CD4-positive, alpha-beta T cell treated with Interferon alpha-2 for 1 hour (primary cell): ENCODE measurements around the gene MTCL1.

Experiments used
- DNase-seq, 2 donors: peaks; one replicate each; pipeline ENCODE4 v3.0.0-alpha.2; 2020 to 2022

The MTCL1 gene

GRCh38 chr18:8842506-8842905 is 137.2 kb downstream of the MTCL1 start:
- no peak for DNase-seq

DNA sequence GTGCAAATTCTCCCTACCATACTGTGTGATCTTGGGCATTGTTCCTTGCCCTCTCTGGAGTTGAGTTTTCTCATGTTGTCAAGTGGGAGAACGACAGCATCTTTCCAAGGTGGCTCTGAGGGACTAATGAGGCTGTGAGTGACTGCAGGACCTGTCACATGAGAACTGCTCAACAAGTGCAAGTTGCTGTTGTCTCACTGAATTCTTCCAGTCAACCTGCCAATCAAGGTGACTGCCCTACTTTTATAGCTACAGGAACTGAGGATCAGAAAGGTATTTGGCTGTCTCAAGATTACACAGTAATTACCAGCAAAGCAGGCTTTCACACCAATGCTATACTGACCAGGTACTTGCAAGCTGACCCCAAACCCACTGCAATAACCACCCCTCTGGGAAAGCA is 137.6 kb downstream of the MTCL1 start:
- DNase-seq, result no peak

DNA sequence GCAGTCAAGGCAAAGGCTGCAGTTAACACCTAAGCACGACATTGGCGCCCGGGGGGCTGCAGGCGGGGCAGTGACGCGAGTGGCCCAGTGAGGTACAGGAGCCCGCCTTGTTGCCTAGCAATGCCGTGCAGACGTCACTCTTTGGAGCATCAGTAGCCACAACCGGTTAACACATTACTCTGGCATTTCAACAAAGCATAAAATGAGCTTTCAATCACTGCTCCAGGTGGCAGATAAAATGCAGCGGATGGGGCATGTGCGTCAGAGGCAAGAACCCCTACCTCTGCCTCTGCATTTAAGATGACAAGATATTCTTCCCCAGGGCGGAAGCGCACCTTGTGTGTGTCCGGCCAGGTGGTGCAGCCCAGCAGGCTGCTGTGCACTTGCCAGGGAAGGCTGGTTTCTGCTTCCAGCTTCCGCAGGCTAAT is 139.4 kb downstream of the MTCL1 start:
- no peak for DNase-seq

GRCh38 chr18:8845506-8845905 is 140.2 kb downstream of the MTCL1 start:
- DNase-seq, result no peak

DNA sequence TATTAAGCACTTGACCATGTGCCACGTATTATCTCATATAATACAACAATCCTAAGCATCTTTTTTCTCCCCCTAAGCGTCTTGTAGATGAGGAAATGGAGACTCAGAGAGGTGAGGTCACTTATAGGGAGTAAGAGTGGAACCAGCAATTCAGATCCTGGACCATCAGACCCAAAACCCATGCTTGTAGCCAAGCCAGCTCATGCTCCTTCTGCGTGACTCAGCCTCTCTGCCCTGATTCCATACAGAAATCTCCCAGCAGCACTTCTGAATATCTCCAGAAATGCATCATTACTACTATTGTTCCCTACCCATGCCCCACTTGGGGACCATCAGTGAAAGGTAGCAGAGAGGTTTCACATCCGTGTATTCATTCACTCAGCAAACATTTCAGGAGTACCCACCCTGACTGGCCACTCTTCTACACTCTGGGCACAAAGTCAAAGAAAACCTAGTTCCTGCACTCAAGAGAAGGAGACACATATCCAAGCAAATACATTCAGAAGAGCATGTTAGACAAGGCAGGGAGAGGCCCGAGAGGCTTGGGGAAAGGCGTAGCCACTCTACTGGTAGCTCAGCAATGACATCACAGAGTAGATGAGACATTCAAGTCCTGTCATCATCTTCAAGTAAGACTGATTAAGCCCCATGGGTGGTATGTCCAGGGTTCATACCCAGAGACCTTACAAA is 141.9 kb downstream of the MTCL1 start:
- DNase-seq, result no peak

DNA sequence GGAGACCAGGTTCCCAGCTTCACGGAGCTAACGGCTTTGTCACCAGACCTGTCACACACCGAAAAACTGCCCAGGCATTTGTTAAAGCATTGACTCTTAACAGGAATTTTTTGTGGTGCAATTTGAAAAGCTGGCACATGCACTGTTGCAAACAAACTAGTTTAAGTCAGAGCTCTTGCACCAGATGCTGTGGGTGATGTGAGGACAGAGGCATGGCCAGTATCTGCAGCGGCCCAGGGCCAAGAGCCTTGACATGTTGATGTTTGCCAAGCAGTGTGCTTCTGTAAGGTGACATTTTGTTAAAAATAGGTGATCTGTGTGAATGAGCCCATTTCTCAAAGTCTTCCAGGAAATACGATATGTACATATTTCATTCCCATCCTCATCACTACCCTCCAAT is 142.5 kb downstream of the MTCL1 start:
- no peak for DNase-seq

GRCh38 chr18:8848541-8848940 is 143.2 kb downstream of the MTCL1 start:
- DNase-seq, result no peak

- no peak for DNase-seq
Observed at GRCh38 chr18:8849696-8850095, 144.3 kb downstream of the MTCL1 start.

DNA sequence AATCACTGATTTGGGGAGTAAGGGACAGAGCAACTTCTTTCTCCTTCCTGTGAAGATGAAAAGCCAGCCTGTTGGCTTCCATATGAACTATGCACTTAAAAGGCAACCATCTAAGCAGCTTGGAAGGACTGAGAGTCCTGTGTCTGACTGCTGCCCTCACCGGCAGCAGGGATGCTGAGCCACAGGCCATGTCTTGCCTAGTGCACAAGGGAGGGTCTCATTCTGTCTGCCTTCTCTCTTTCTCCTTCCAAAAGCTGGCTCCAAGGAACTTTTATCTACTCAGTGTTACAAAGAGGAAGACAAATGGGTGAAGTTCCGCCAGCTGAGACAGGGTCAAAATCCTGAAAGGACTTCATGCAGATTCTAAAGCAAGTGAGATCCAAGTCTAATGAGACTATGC is 146.3 kb downstream of the MTCL1 start:
- no peak for DNase-seq

GRCh38 chr18:8854550-8854949 is 149.2 kb downstream of the MTCL1 start:
- DNase-seq, result no peak

GRCh38 chr18:8854962-8855361 is 149.6 kb downstream of the MTCL1 start:
- no peak for DNase-seq

- DNase-seq, result no peak
Observed at GRCh38 chr18:8856212-8856611, 150.9 kb downstream of the MTCL1 start.

- no peak for DNase-seq
Observed at GRCh38 chr18:8856769-8857393, 151.5 kb downstream of the MTCL1 start.

DNA sequence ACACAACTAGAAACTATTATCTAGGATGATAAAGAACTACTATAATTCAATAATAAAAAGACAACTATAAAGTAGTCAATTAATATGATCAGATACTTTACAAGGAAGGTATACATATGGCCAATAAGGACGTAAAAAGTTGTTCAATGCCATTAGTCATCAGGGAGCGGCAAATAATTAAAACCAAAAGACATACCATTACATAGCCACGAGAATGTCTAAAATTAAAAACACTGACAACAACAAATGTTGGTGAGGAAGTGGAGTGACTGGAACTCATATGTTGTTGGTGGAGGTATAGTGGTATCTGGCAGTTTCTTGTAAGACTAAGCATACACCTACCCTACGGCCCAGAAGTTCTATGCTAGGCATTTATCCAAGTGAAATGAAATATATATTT is 152.4 kb downstream of the MTCL1 start:
- no peak for DNase-seq

GRCh38 chr18:8858888-8859511 is 153.6 kb downstream of the MTCL1 start:
- no peak for DNase-seq

- no peak for DNase-seq
Observed at GRCh38 chr18:8860845-8861642, 155.7 kb downstream of the MTCL1 start.

DNA sequence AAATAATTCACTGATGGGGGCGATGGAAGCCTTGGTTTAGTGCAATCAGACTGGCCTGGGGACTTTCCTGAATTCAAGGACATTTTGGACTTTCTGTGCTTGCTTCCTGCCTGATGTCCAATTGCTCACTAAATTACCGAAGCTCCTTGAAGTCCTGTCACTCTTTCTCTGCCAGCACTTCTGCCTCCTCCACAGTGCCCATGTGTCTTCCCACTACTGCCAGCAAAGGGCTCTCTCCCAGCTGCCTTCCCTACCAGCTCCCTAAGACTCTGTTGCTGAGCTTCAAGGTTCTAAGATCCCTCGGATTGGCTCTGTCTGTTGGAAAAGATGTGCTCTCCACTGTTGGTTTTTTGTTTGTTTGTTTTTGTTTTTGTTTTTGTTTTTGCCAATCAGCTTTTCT is 158.1 kb downstream of the MTCL1 start:
- DNase-seq, result no peak

- no peak for DNase-seq
Observed at GRCh38 chr18:8865934-8866333, 160.6 kb downstream of the MTCL1 start.

- no peak for DNase-seq
Observed at GRCh38 chr18:8866679-8867078, 161.3 kb downstream of the MTCL1 start.

DNA sequence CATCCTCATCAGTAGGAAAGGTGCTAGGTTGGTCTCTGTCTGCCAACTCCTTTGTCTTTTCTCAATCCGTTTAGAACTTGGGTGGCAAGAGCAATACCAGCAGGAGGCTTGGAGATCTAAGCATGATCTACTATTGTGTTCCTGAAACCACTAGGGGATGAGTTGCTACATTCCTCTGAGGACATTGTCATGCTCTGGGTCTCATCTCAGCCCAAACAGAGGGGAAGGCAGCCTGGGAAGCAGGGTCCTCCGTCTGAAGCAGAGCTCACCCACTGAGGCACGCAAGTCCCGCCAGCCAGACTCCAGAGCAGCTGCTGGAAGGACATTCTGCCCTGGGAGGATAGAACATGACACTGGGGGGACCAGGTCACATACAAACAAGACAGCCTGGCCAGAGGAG is 162.9 kb downstream of the MTCL1 start:
- no peak for DNase-seq

- DNase-seq, result no peak
Observed at GRCh38 chr18:8868779-8869415, 163.5 kb downstream of the MTCL1 start.

- no peak for DNase-seq
Observed at GRCh38 chr18:8869696-8870095, 164.3 kb downstream of the MTCL1 start.

- no peak for DNase-seq
Observed at GRCh38 chr18:8870528-8870927, 165.2 kb downstream of the MTCL1 start.
